Common myeloid progenitor, CD34-positive (primary cell): ENCODE results near the gene HOOK2.

ENCODE experiments used
- CTCF ChIA-PET: fragments of 350-600 bp; sonication (Branson Sonifier 250); formaldehyde crosslinking; loops from one replicate; lab custom pipeline; 2021; ENCODE audit warnings: antibody characterized with exemption; lab: Charles Lee
- POLR2A ChIA-PET: fragments of 350-600 bp; sonication (Branson Sonifier 250); formaldehyde crosslinking; loops from one replicate; lab custom pipeline; 2021; ENCODE audit warnings: antibody characterized with exemption; lab: Charles Lee
- DNase-seq, 3 donors: peaks; one replicate each; pipeline versions ENCODE4 v3.0.0 to v3.0.0-alpha.2; 2013
- H3K27ac ChIP-seq, 2 experiments: 1 replicate in 1 of 2; 2 replicates in 1 of 2; pipeline ENCODE4 v1.7.0; 2013; ENCODE audit warnings: inconsistent platforms in 2 of 2, low read length in 2 of 2, mild to moderate bottlenecking in 2 of 2, low read depth in 1 of 2, moderate library complexity in 1 of 2; ENCODE audit not compliant: severe bottlenecking in 2 of 2, insufficient read depth in 1 of 2, poor library complexity in 1 of 2
- H3K27me3 ChIP-seq, 5 experiments: replicated peaks in 2 of 5; 1 replicate in 3 of 5; 2 replicates in 2 of 5; pipeline versions ENCODE4 v1.6.1 to v1.7.0; 2013; ENCODE audit warnings: low read length in 4 of 5, mild to moderate bottlenecking in 2 of 5, moderate library complexity in 2 of 5, inconsistent platforms in 1 of 5; ENCODE audit not compliant: insufficient read depth in 5 of 5, control insufficient read depth in 4 of 5
- H3K36me3 ChIP-seq, 4 experiments: 1 replicate in 2 of 4; 2 replicates in 2 of 4; pipeline versions ENCODE4 v1.6.1 to v1.7.0; 2013; ENCODE audit warnings: low read length in 3 of 4, control low read depth in 1 of 4, mild to moderate bottlenecking in 1 of 4; ENCODE audit not compliant: control insufficient read depth in 4 of 4, insufficient read depth in 4 of 4
- H3K4me1 ChIP-seq, 4 experiments: 1 replicate in 3 of 4; 2 replicates in 1 of 4; pipeline versions ENCODE4 v1.6.1 to v1.7.1; 2013; ENCODE audit warnings: low read length in 3 of 4, mild to moderate bottlenecking in 3 of 4, control low read depth in 1 of 4, inconsistent platforms in 1 of 4, moderate library complexity in 1 of 4; ENCODE audit not compliant: control insufficient read depth in 4 of 4, insufficient read depth in 4 of 4; ENCODE audit errors: control extremely low read depth in 1 of 4
- H3K4me3 ChIP-seq, 7 experiments: 1 replicate in 4 of 7; 2 replicates in 3 of 7; pipeline versions ENCODE4 v1.5.1 to v1.7.0; 2013; ENCODE audit warnings: mild to moderate bottlenecking in 7 of 7, low read length in 6 of 7, moderate library complexity in 6 of 7, inconsistent platforms in 2 of 7, low read depth in 2 of 7, control low read depth in 1 of 7; ENCODE audit not compliant: insufficient read depth in 4 of 7, control insufficient read depth in 1 of 7; ENCODE audit errors: extremely low read depth in 1 of 7
- H3K9me3 ChIP-seq, 5 experiments: 1 replicate in 4 of 5; 2 replicates in 1 of 5; pipeline versions ENCODE4 v1.6.1 to v1.7.1; 2013; ENCODE audit warnings: low read length in 4 of 5, mild to moderate bottlenecking in 2 of 5, inconsistent platforms in 1 of 5, low read depth in 1 of 5, moderate library complexity in 1 of 5; ENCODE audit not compliant: control insufficient read depth in 4 of 5, insufficient read depth in 2 of 5; ENCODE audit errors: control extremely low read depth in 1 of 5
- whole genome bisulfite sequencing: methylation state at CpG from one replicate; pipeline ENCODE4 v1.1.5; 2013; ENCODE audit not compliant: insufficient coverage; 5-methylcytosine and 5-hydroxymethylcytosine counted together

HOOK2 gene

GRCh38 chr19:12786141-12786870 lies 11.0 kb upstream of the HOOK2 start:
- peak in 2 of 3 donors; percentile 79 to 85 for DNase-seq
- Histone ChIP-seq H3K9me3 (no peaks in the 10 kb centered on the region), H3K4me3 (peak overlapping the region in 4 of 7 experiments; percentile 40 to 57 (median 51)), H3K36me3 (no peaks in the 10 kb centered on the region), H3K27ac (peak overlapping the region; percentile 75 to 85), H3K4me1 (peaks cover 29 to 93% (median 91%) of the 10 kb centered on the region in 4 experiments), H3K27me3 (no peaks in the 10 kb centered on the region)
- 14% methylated on average over 10 of the region's 18 CpGs for WGBS
- ChIA-PET POLR2A (interaction anchor here (0.7 to 12.0 kb wide), 2 partner anchors 10 to 99 kb away, joined by 3 to 198 read pairs; partner anchors contain the start of gene HOOK2), CTCF (interaction anchor here (0.9 to 3.5 kb wide), 3 partner anchors 9 to 10 kb away, joined by 4 to 47 read pairs (median 10); no protein-coding TSS in a partner anchor)

GRCh38 chr19:12785431-12786031 lies 10.2 kb upstream of the HOOK2 start:
- CTCF ChIA-PET = interaction anchor here (0.9 to 1.1 kb wide), 2 partner anchors 9 to 11 kb away, joined by 4 to 10 read pairs; no protein-coding TSS in a partner anchor
- peak overlapping the region; percentile 75 to 85 for H3K27ac ChIP-seq
- peak in 2 of 3 donors; percentile 63 to 68 for DNase-seq

GRCh38 chr19:12784871-12785430 lies 9.6 kb upstream of the HOOK2 start:
- H3K27me3 ChIP-seq = no peaks in the 10 kb centered on the region
- peaks cover 27 to 84% (median 83%) of the 10 kb centered on the region in 4 experiments for H3K4me1 ChIP-seq
- ChIA-PET CTCF (interaction anchor here (1.1 kb wide), 1 partner anchor 8 kb away, joined by 10 read pairs; no protein-coding TSS in a partner anchor), POLR2A (interaction anchor here (5.9 to 12.0 kb wide), 2 partner anchors 8 to 9 kb away, joined by 79 to 198 read pairs; partner anchors contain the start of genes HOOK2 and JUNB)
- H3K27ac ChIP-seq = peak overlapping the region in 1 of 2 experiments; percentile 85
- DNase-seq = peak in 2 of 3 donors; percentile 78 to 88
- no peaks in the 10 kb centered on the region for H3K9me3 ChIP-seq
- 28% methylated on average over 3 of the region's 5 CpGs for WGBS
- no peak overlapping the region for H3K4me3 ChIP-seq
- no peaks in the 10 kb centered on the region for H3K36me3 ChIP-seq

More at GRCh38 chr19:12785431-12786031, 10.2 kb upstream of the HOOK2 start:
- POLR2A ChIA-PET = interaction anchor here (0.7 to 12.0 kb wide), 3 partner anchors 7 to 99 kb away, joined by 3 to 198 read pairs (median 79); partner anchors contain the start of genes HOOK2 and JUNB
- Histone ChIP-seq H3K4me3 (peak overlapping the region in 4 of 7 experiments; percentile 40 to 57 (median 51)), H3K9me3 (no peaks in the 10 kb centered on the region), H3K36me3 (no peaks in the 10 kb centered on the region), H3K4me1 (peaks cover 28 to 86% (median 86%) of the 10 kb centered on the region in 4 experiments), H3K27me3 (no peaks in the 10 kb centered on the region)
- 55% methylated on average over 4 of the region's 4 CpGs for WGBS

- H3K27ac ChIP-seq = peak overlapping the region in 1 of 2 experiments; percentile 85
- peaks cover 27 to 88% (median 87%) of the 10 kb centered on the region in 4 experiments for H3K4me1 ChIP-seq
- H3K9me3 ChIP-seq = no peaks in the 10 kb centered on the region
- no peaks in the 10 kb centered on the region for H3K36me3 ChIP-seq
- ChIA-PET POLR2A (interaction anchor here (5.9 kb wide), 1 partner anchor 8 kb away, joined by 79 read pairs; the partner anchor contains the start of gene JUNB), CTCF (no interaction called here)
- no peaks in the 10 kb centered on the region for H3K27me3 ChIP-seq
- DNase-seq = peak in 2 of 3 donors; percentile 70 to 85
- H3K4me3 ChIP-seq = no peak overlapping the region
- 83% methylated on average over 9 of the region's 10 CpGs for WGBS
These were observed 9.1 kb upstream of the HOOK2 start for GRCh38 chr19:12784394-12784870.

GRCh38 chr19:12783849-12784393 lies 8.6 kb upstream of the HOOK2 start:
- 79% methylated on average over 8 of the region's 19 CpGs for WGBS
- peak overlapping the region in 1 of 2 experiments; percentile 85 for H3K27ac ChIP-seq
- H3K9me3 ChIP-seq = no peaks in the 10 kb centered on the region
- CTCF ChIA-PET = interaction anchor here (29.7 kb wide), 1 partner anchor 14 kb away, joined by 612 read pairs; the partner anchor contains the start of genes JUNB, PRDX2 and THSD8
- peak overlapping the region in 4 of 7 experiments; percentile 9 to 65 (median 46) for H3K4me3 ChIP-seq
- no peaks in the 10 kb centered on the region for H3K27me3 ChIP-seq
- no peaks in the 10 kb centered on the region for H3K36me3 ChIP-seq
- peaks cover 27 to 88% (median 87%) of the 10 kb centered on the region in 4 experiments for H3K4me1 ChIP-seq
- DNase-seq = no peak
- POLR2A ChIA-PET = interaction anchor here (5.9 kb wide), 1 partner anchor 9 kb away, joined by 79 read pairs; the partner anchor contains the start of gene JUNB

GRCh38 chr19:12783291-12783848 lies 8.0 kb upstream of the HOOK2 start:
- H3K36me3 ChIP-seq = no peaks in the 10 kb centered on the region

More at GRCh38 chr19:12783291-12783848, 8.0 kb upstream of the HOOK2 start:
- Histone ChIP-seq H3K4me3 (peak overlapping the region in 5 of 7 experiments; percentile 58 to 81 (median 65)), H3K27me3 (no peaks in the 10 kb centered on the region), H3K27ac (peak overlapping the region in 1 of 2 experiments; percentile 85), H3K4me1 (peaks cover 32 to 88% (median 87%) of the 10 kb centered on the region in 4 experiments), H3K9me3 (no peaks in the 10 kb centered on the region)
- POLR2A ChIA-PET = interaction anchor here (1.4 to 5.9 kb wide), 2 partner anchors 9 to 13 kb away, joined by 6 to 79 read pairs; partner anchors contain the start of gene JUNB
- DNase-seq = no peak
- 37% methylated on average over 10 of the region's 16 CpGs for WGBS
- CTCF ChIA-PET = interaction anchor here (29.7 kb wide), 1 partner anchor 14 kb away, joined by 612 read pairs; the partner anchor contains the start of genes JUNB, PRDX2 and THSD8
